Caco-2 (cell line): ENCODE results near the gene FHIT. TPM values are rescaled to one million over a fixed set of nuclear protein-coding genes. Genes with fewer than 3 reads are reported as not detected.

Experiments used
- BruUV-seq: library from RNA; stranded (reverse); fragments of 400-500 nt; replicated peaks from 2 replicates; lab custom pipeline; 2021; lab: Mats Ljungman, UMichigan
- CTCF ChIA-PET: fragments of 300-600 bp; sonication (Branson Sonifier 250); formaldehyde crosslinking; loops from one replicate; lab custom pipeline; 2022; ENCODE audit warnings: antibody characterized with exemption; lab: Charles Lee
- POLR2A ChIA-PET: fragments of 300-600 bp; sonication (Branson Sonifier 250); formaldehyde crosslinking; loops from one replicate; lab custom pipeline; 2022; ENCODE audit warnings: antibody characterized with exemption; lab: Charles Lee
- DNase-seq, 2 experiments: peaks; one replicate each; pipeline versions ENCODE4 v3.0.0 to v3.0.0-alpha.2; 2020 to 2022
- H3K27me3 ChIP-seq: replicated peaks from 2 replicates; pipeline ENCODE4 v1.6.0; 2011; ENCODE audit warnings: low read length; ENCODE audit not compliant: control insufficient read depth, insufficient read depth
- H3K36me3 ChIP-seq: 2 replicates; pipeline ENCODE4 v1.5.1; 2011; ENCODE audit warnings: low read length; ENCODE audit not compliant: control insufficient read depth, insufficient read depth
- H3K4me1 ChIP-seq: fragments of 250-450 bp; sonication (Bioruptor Pico); 2 replicates; pipeline ENCODE4 v1.5.1; 2020; ENCODE audit warnings: mild to moderate bottlenecking
- H3K4me3 ChIP-seq: 2 replicates; pipeline ENCODE4 v1.5.1; 2011; ENCODE audit warnings: low read depth, mild to moderate bottlenecking, control low read depth, low read length
- H3K9me3 ChIP-seq: fragments of 250-450 bp; sonication (Bioruptor Pico); 2 replicates; pipeline ENCODE4 v1.5.1; 2020; ENCODE audit warnings: mild to moderate bottlenecking, moderate library complexity
- H3K27ac Mint-ChIP-seq: one replicate; pipeline ENCODE4 v1.8.0; 2022; ENCODE audit warnings: mixed read lengths; ENCODE audit not compliant: unreplicated experiment
- H3K27me3 Mint-ChIP-seq: one replicate; pipeline ENCODE4 v1.8.0; 2022; ENCODE audit warnings: mixed read lengths; ENCODE audit not compliant: insufficient read depth, unreplicated experiment
- H3K36me3 Mint-ChIP-seq: one replicate; pipeline ENCODE4 v1.8.0; 2022; ENCODE audit warnings: mild to moderate bottlenecking, mixed read lengths; ENCODE audit not compliant: insufficient read depth, unreplicated experiment
- H3K4me1 Mint-ChIP-seq: one replicate; pipeline ENCODE4 v1.8.0; 2022; ENCODE audit warnings: low read depth, mixed read lengths; ENCODE audit not compliant: unreplicated experiment
- H3K4me3 Mint-ChIP-seq: one replicate; pipeline ENCODE4 v1.8.0; 2022; ENCODE audit warnings: mild to moderate bottlenecking, moderate library complexity, mixed read lengths; ENCODE audit not compliant: unreplicated experiment
- H3K9me3 Mint-ChIP-seq: one replicate; pipeline ENCODE4 v1.8.0; 2022; ENCODE audit warnings: mixed read lengths; ENCODE audit not compliant: unreplicated experiment
- intact Hi-C: fragments of 100-400 bp; cut with micrococcal nuclease; formaldehyde crosslinking; loops from one replicate; pipeline ENCODE4 v1.10.0; 2022; ENCODE audit not compliant: unreplicated experiment
- total RNA-seq: library from RNA; stranded (reverse); gene quantifications from 2 replicates; pipeline ENCODE4 v1.2.3, GENCODE V29; 2022
- TF ChIP-seq, protein P1 (sequence below), 2 experiments: fragments of 200-600 bp in 1 of 2; IDR thresholded peaks; 1 replicate in 1 of 2; 2 replicates in 1 of 2; pipeline versions ENCODE4 v1.5.1 to v1.8.0; 2011 to 2022; ENCODE audit warnings: antibody characterized with exemption in 1 of 2, control low read depth in 1 of 2, inconsistent platforms in 1 of 2, low read depth in 1 of 2, low read length in 1 of 2, mild to moderate bottlenecking in 1 of 2, moderate library complexity in 1 of 2; ENCODE audit not compliant: insufficient read depth in 1 of 2, severe bottlenecking in 1 of 2, unreplicated experiment in 1 of 2

FHIT gene
- total RNA-seq, 1 experiment from 2014 or later: 8.3 TPM

DNA sequence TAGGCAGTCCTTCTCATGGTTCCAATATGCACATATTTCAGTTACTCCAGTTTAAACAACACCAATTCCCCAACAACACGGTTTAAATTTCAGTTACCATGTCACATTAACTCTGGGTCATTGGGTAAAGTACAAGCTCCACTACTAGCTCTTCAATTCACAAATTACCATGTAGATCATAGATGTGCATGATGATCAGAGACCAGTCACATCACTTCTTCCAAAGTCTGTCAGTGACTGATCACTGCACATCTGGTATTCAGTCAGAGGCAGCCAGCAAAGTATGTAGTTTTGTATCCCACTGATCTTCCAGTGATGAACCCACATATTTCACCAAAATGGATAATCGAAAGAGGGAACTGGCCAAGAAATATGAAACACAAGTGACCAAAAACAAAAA is 1223.0 kb downstream of the FHIT start:
- H3K9me3 Mint-ChIP-seq: no peaks in the 10 kb centered on the region
- H3K4me3 Mint-ChIP-seq: no peak overlapping the region
- no TSS peak for BruUV-seq
- Histone ChIP-seq H3K4me3 (no peak overlapping the region), H3K9me3 (no peaks in the 10 kb centered on the region), H3K36me3 (no peaks in the 10 kb centered on the region), H3K4me1 (no peaks in the 10 kb centered on the region; the same call in 1 of the 2 replicates), H3K27me3 (no peaks in the 10 kb centered on the region)
- no peak for DNase-seq
- H3K27ac Mint-ChIP-seq: no peak overlapping the region
- H3K36me3 Mint-ChIP-seq: no peaks in the 10 kb centered on the region
- H3K4me1 Mint-ChIP-seq: peaks cover 8% of the 10 kb centered on the region
- peaks cover 2% of the 10 kb centered on the region for H3K27me3 Mint-ChIP-seq
- ChIA-PET POLR2A (no interaction called here), CTCF (no interaction called here)
- TF ChIP-seq, protein P1, sequence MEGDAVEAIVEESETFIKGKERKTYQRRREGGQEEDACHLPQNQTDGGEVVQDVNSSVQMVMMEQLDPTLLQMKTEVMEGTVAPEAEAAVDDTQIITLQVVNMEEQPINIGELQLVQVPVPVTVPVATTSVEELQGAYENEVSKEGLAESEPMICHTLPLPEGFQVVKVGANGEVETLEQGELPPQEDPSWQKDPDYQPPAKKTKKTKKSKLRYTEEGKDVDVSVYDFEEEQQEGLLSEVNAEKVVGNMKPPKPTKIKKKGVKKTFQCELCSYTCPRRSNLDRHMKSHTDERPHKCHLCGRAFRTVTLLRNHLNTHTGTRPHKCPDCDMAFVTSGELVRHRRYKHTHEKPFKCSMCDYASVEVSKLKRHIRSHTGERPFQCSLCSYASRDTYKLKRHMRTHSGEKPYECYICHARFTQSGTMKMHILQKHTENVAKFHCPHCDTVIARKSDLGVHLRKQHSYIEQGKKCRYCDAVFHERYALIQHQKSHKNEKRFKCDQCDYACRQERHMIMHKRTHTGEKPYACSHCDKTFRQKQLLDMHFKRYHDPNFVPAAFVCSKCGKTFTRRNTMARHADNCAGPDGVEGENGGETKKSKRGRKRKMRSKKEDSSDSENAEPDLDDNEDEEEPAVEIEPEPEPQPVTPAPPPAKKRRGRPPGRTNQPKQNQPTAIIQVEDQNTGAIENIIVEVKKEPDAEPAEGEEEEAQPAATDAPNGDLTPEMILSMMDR (IDR thresholded peaks at IDR 0.05; ENCODE audit: insufficient read depth in 1 of 2, low read depth in 1 of 2, low read length in 1 of 2, severe bottlenecking in 1 of 2, unreplicated experiment in 1 of 2): no peak
- intact Hi-C loops: no loop called here

DNA sequence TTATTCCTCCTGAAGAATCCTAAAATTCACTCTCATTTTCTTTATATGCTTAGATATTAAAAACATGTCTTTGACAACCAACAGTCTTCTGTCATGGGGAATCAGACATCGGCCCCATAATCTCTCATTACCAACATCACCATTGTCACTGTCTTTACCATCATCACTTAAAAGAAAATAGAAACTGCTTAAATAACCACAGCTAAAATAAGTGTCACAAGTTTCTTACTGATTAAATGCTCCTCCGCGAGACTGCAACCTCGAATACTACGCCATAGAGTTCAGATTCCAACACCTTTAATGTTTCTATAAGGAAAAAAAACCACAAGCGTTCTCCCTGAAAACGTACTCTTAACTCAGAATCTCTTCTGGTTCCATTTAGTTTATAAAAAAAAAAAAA is 1223.9 kb downstream of the FHIT start:
- peaks cover 2% of the 10 kb centered on the region for H3K27me3 Mint-ChIP-seq
- H3K4me3 Mint-ChIP-seq: no peak overlapping the region
- H3K4me1 ChIP-seq: no peaks in the 10 kb centered on the region; the same call in 1 of the 2 replicates
- no peak overlapping the region for H3K4me3 ChIP-seq
- H3K9me3 Mint-ChIP-seq: no peaks in the 10 kb centered on the region
- no peaks in the 10 kb centered on the region for H3K27me3 ChIP-seq
- no peaks in the 10 kb centered on the region for H3K9me3 ChIP-seq
- H3K4me1 Mint-ChIP-seq: peaks cover 8% of the 10 kb centered on the region
- POLR2A ChIA-PET: no interaction called here
- no peaks in the 10 kb centered on the region for H3K36me3 ChIP-seq
- TF ChIP-seq, protein P1 (IDR thresholded peaks at IDR 0.05; ENCODE audit: insufficient read depth in 1 of 2, low read depth in 1 of 2, low read length in 1 of 2, severe bottlenecking in 1 of 2, unreplicated experiment in 1 of 2): no peak
- intact Hi-C loops: no loop called here
- DNase-seq: no peak
- no peak overlapping the region for H3K27ac Mint-ChIP-seq
- no peaks in the 10 kb centered on the region for H3K36me3 Mint-ChIP-seq
- BruUV-seq: no TSS peak
- CTCF ChIA-PET: no interaction called here

DNA sequence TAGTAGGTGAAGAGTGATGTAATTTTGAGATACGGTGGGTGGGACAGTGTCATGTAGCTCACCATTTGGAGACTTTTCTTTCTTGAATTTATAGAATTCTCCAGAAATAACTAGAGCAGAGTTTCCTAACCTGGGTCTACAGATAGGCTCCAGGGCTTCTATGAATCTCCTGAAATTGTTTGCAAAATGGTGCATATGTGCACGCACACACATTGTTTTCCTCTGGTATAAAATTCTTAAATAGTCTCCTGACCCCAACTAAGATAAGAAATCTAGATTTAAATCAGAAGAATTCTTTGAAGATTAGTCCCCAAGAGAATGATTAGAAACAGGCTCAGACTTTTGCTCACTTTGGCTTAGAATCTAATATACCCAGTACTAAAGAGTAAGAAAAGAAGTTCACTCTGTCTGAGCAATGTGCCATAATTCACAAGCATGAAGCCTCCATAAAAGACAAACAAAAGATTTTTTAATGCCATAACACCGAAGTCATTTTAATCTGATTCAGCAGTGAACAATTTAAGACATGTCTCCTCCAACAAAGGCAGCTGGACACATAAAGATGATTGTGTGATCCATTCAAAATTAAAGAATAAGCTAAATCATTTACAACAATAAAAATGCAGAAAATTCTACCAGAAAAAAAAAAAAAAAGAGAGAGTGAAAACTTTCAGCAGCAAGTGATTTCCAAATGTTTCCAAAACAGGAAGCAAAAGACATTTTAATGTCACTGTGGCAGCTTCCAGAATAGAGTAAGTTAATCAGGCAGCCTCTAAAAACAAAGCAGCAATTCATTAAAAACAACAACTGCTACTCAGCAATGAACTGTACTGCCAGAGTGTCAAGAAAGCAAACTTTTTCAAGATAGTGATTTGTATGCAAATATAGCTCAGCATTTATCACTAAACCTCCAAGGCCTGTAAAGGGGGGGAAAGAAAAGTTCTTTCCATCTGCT is 1225.9 kb downstream of the FHIT start:
- DNase-seq: no peak
- Mint-ChIP-seq H3K36me3 (no peaks in the 10 kb centered on the region), H3K27me3 (peaks cover 2% of the 10 kb centered on the region), H3K9me3 (no peaks in the 10 kb centered on the region), H3K4me1 (peaks cover 8% of the 10 kb centered on the region), H3K4me3 (no peak overlapping the region), H3K27ac (no peak overlapping the region)
- Histone ChIP-seq H3K27me3 (no peaks in the 10 kb centered on the region), H3K4me1 (no peaks in the 10 kb centered on the region; the same call in 1 of the 2 replicates), H3K4me3 (no peak overlapping the region), H3K36me3 (no peaks in the 10 kb centered on the region), H3K9me3 (no peaks in the 10 kb centered on the region)
- TF ChIP-seq, protein P1 (IDR thresholded peaks at IDR 0.05; ENCODE audit: insufficient read depth in 1 of 2, low read depth in 1 of 2, low read length in 1 of 2, severe bottlenecking in 1 of 2, unreplicated experiment in 1 of 2): no peak
- intact Hi-C loops: no loop called here
- CTCF ChIA-PET: no interaction called here
- no TSS peak for BruUV-seq
- POLR2A ChIA-PET: no interaction called here
